NCI-H1694 (cell line): Measurements from ENCODE around the gene ZNF554.
"Not testable (repeated sequence)": the region's sequence is repeated elsewhere in the genome, so short reads cannot be mapped to it uniquely, and the experiment has no call there.

Experiments
- DNase-seq: peaks from one replicate; lab custom pipeline; 2025; lab: John Stamatoyannopoulos, UW

ZNF554 gene

GRCh38 chr19:2790557-2791271 is 29.0 kb upstream of the ZNF554 start:
- DNase-seq, result no peak

- no peak for DNase-seq
Measured at GRCh38 chr19:2791440-2791839, 28.2 kb upstream of the ZNF554 start.

GRCh38 chr19:2791876-2792275 is 27.8 kb upstream of the ZNF554 start:
- no peak for DNase-seq

- DNase-seq, result not testable (repeated sequence)
Measured at GRCh38 chr19:2792666-2793065, 27.0 kb upstream of the ZNF554 start.

- DNase-seq, result no peak
Measured at GRCh38 chr19:2793126-2793525, 26.5 kb upstream of the ZNF554 start.

GRCh38 chr19:2793577-2793976 is 26.1 kb upstream of the ZNF554 start:
- DNase-seq, result no peak

- DNase-seq, result no peak
Measured at GRCh38 chr19:2795827-2796658, 23.6 kb upstream of the ZNF554 start.

GRCh38 chr19:2796659-2797266 is 22.9 kb upstream of the ZNF554 start:
- no peak for DNase-seq

- DNase-seq, result no peak
Measured at GRCh38 chr19:2797280-2797679, 22.4 kb upstream of the ZNF554 start.

GRCh38 chr19:2798158-2798685 is 21.4 kb upstream of the ZNF554 start:
- no peak for DNase-seq

GRCh38 chr19:2798733-2799132 is 20.9 kb upstream of the ZNF554 start:
- DNase-seq, result no peak

GRCh38 chr19:2799273-2800020 is 20.2 kb upstream of the ZNF554 start:
- DNase-seq, result no peak

- DNase-seq, result no peak
Measured at GRCh38 chr19:2800506-2800905, 19.2 kb upstream of the ZNF554 start.

- no peak for DNase-seq
Measured at GRCh38 chr19:2802826-2803225, 16.8 kb upstream of the ZNF554 start.

- DNase-seq, result no peak
Measured at GRCh38 chr19:2803486-2804155, 16.0 kb upstream of the ZNF554 start.

- no peak for DNase-seq
Measured at GRCh38 chr19:2804156-2805004, 15.3 kb upstream of the ZNF554 start.

GRCh38 chr19:2805261-2805900 is 14.3 kb upstream of the ZNF554 start:
- no peak for DNase-seq

GRCh38 chr19:2805991-2806649 is 13.5 kb upstream of the ZNF554 start:
- no peak for DNase-seq

GRCh38 chr19:2806736-2807378 is 12.8 kb upstream of the ZNF554 start:
- no peak for DNase-seq
